Neural cell (in vitro differentiated cells): ENCODE data around the gene IPPK. TPM values are rescaled to one million over a fixed set of nuclear protein-coding genes. Genes with fewer than 3 reads are reported as not detected.

ENCODE experiments used
- H2AFZ ChIP-seq: fragments of 200-600, 300-800 bp; sonication (generic), shearing (Covaris generic); 2 replicates; pipeline ENCODE4 v1.6.0; 2014; ENCODE audit warnings: low read depth, mild to moderate bottlenecking, antibody characterized with exemption, low read length, moderate library complexity
- H3F3A ChIP-seq: fragments of 200-600 bp; shearing (Covaris generic); 2 replicates; pipeline ENCODE4 v1.6.1; 2016; ENCODE audit warnings: mild to moderate bottlenecking, moderate library complexity, mixed read lengths, antibody characterized with exemption, low read length; ENCODE audit not compliant: insufficient read depth, poor library complexity, severe bottlenecking
- H3K27ac ChIP-seq: fragments of 200-600, 300-800 bp; sonication (generic), shearing (Covaris generic); 2 replicates; pipeline ENCODE4 v1.5.1; 2014; ENCODE audit warnings: mild to moderate bottlenecking, low read length, moderate library complexity
- H3K27me3 ChIP-seq: fragments of 300-800, 200-600 bp; sonication (generic), shearing (Covaris generic); 2 replicates; pipeline ENCODE4 v1.6.0; 2014; ENCODE audit warnings: mild to moderate bottlenecking, low read depth, low read length, moderate library complexity; ENCODE audit not compliant: insufficient read depth
- H3K36me3 ChIP-seq: fragments of 300-800, 200-600 bp; sonication (generic), shearing (Covaris generic); 2 replicates; pipeline ENCODE4 v1.5.1; 2014; ENCODE audit warnings: mild to moderate bottlenecking, antibody characterized with exemption, low read length, moderate library complexity; ENCODE audit not compliant: insufficient read depth
- H3K4me2 ChIP-seq: fragments of 300-800, 200-600 bp; sonication (generic), shearing (Covaris generic); 2 replicates; pipeline ENCODE4 v1.6.0; 2014; ENCODE audit warnings: mild to moderate bottlenecking, low read length
- H3K4me3 ChIP-seq: fragments of 300-800, 200-600 bp; sonication (generic), shearing (Covaris generic); 2 replicates; pipeline ENCODE4 v1.5.1; 2014; ENCODE audit warnings: mild to moderate bottlenecking, low read length, moderate library complexity
- H3K79me2 ChIP-seq: fragments of 200-600 bp; shearing (Covaris generic); replicated peaks from 2 replicates; pipeline ENCODE4 v1.6.0; 2014; ENCODE audit warnings: mild to moderate bottlenecking, low read length, moderate library complexity; ENCODE audit not compliant: insufficient read depth
- H3K9ac ChIP-seq: fragments of 300-800, 200-600 bp; sonication (generic), shearing (Covaris generic); 2 replicates; pipeline ENCODE4 v1.6.1; 2016; ENCODE audit warnings: mild to moderate bottlenecking, low read length, mixed read lengths
- H3K9me2 ChIP-seq: fragments of 200-600 bp; shearing (Covaris generic); 2 replicates; pipeline ENCODE4 v1.6.1; 2016; ENCODE audit warnings: mild to moderate bottlenecking, low read length, mixed read lengths; ENCODE audit not compliant: insufficient read depth
- H3K9me3 ChIP-seq: fragments of 200-600, 300-800 bp; sonication (generic), shearing (Covaris generic); 2 replicates; pipeline ENCODE4 v1.6.1; 2016; ENCODE audit warnings: mild to moderate bottlenecking, mixed run types, low read length, moderate library complexity, mixed read lengths
- H4K20me1 ChIP-seq: fragments of 200-600 bp; shearing (Covaris generic); 2 replicates; pipeline ENCODE4 v1.6.1; 2016; ENCODE audit warnings: mild to moderate bottlenecking, mixed run types; ENCODE audit not compliant: insufficient read depth
- EP300 ChIP-seq: fragments of 450-650 bp; conservative IDR thresholded peaks from 2 replicates; pipeline ENCODE4 v1.6.1; 2014; ENCODE audit warnings: antibody characterized with exemption, mild to moderate bottlenecking, moderate library complexity; ENCODE audit not compliant: poor library complexity, severe bottlenecking
- EZH2 ChIP-seq: fragments of 200-600, 300-800 bp; shearing (Covaris generic), sonication (generic); IDR thresholded peaks from 2 replicates; pipeline ENCODE4 v1.6.1; 2014; ENCODE audit warnings: antibody characterized with exemption, low read length, borderline replicate concordance, mild to moderate bottlenecking; ENCODE audit not compliant: insufficient read depth, poor library complexity, severe bottlenecking
- MXI1 ChIP-seq: fragments of 450-650 bp; conservative IDR thresholded peaks from 2 replicates; pipeline ENCODE4 v1.6.1; 2014; ENCODE audit warnings: antibody characterized with exemption, mild to moderate bottlenecking; ENCODE audit not compliant: poor library complexity, severe bottlenecking
- POLR2AphosphoS5 ChIP-seq: IDR thresholded peaks from 2 replicates; pipeline ENCODE4 v1.6.1; 2012
- RAD21 ChIP-seq: fragments of 450-650 bp; conservative IDR thresholded peaks from 2 replicates; pipeline ENCODE4 v1.6.1; 2014; ENCODE audit warnings: antibody characterized with exemption, mild to moderate bottlenecking, moderate library complexity
- SMC3 ChIP-seq: fragments of 450-650 bp; conservative IDR thresholded peaks from 2 replicates; pipeline ENCODE4 v1.6.1; 2014; ENCODE audit warnings: antibody characterized with exemption, mild to moderate bottlenecking, moderate library complexity; ENCODE audit not compliant: poor library complexity
- TAF1 ChIP-seq: IDR thresholded peaks from 2 replicates; pipeline ENCODE4 v1.6.1; 2012; ENCODE audit warnings: low read depth
- polyA plus RNA-seq: library from polyadenylated mRNA; depleted of rRNA; stranded (reverse); fragments of >200 nt; gene quantifications from 2 replicates; pipeline ENCODE4 v1.2.3, GENCODE V29; 2014
- TF ChIP-seq, protein P1 (sequence below): IDR thresholded peaks from 2 replicates; pipeline ENCODE4 v1.6.1; 2012; ENCODE audit warnings: borderline replicate concordance
- TF ChIP-seq, protein P2 (sequence below): fragments of 450-650 bp; IDR thresholded peaks from 2 replicates; pipeline ENCODE4 v1.5.1; 2014; ENCODE audit warnings: antibody characterized with exemption, mild to moderate bottlenecking, moderate library complexity; ENCODE audit not compliant: poor library complexity, severe bottlenecking

The IPPK gene
- polyA plus RNA-seq, 1 donor from 2014 or later = 34.3 TPM

DNA sequence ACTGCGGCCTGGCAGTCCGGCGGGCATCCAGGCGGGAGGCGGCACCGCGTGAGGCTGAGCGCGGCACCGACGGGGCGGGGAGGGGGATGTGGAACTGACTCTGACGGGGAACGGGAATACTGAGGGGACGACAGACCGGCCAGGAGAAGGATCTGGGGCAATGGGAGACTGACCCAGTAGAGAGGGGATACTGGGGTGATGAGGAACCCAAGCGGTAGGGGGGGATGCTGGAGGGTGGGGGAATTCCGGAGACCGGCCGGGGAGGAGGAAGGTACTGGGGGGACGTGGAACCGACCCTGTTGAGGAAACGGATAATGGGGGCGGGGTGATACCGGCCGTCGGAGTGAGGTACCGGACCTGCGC lies 423 bp downstream of the IPPK start (continued):
- TF ChIP-seq SMC3 (no peak), TAF1 (no peak), POLR2AphosphoS5 (no peak)

DNA sequence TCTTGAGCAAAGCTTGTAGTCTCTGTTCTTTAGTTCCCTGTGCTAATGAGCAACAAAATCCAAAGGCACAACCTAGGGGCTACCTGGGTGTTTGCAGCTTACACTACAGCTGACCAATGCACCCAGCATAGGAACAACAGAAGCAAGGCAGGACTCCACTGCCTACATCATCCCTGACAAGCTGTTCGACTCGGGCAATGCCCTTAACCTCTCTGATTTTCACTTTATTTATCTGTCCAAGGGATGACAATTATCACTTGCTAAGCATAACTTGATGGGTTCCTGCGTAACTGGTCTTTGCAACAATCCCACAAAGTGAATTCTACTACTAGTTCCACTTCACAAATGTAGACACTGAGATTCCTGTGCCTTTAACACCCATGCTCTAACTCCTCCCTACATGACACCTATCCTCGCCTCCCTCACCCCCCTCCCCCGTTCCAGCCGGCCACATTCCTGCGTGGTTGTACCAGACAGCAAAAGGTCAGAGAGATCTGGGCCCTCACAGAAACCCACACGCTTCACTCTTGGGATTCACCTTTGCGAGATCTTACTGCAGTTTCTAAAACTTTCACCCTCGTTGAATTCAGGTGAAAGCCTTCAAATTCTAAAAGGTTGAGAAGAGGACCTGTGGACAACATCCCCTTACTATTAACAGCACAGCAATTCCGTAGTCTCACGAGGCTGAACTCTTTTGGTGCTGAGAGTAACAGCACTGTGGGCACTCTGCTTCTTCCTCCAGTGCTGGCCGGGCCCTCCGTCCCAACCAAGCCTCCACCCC lies 995 bp downstream of the IPPK start:
- no peaks in the 10 kb centered on the region for H3F3A ChIP-seq
- H3K79me2 ChIP-seq = peaks cover 26% of the 10 kb centered on the region
- H3K4me2 ChIP-seq = peak overlapping the region; percentile 79
- H3K9ac ChIP-seq = peak overlapping the region; percentile 86
- H4K20me1 ChIP-seq = no peaks in the 10 kb centered on the region
- H2AFZ ChIP-seq = peak overlapping the region; percentile 73
- H3K9me2 ChIP-seq = no peaks in the 10 kb centered on the region
- H3K27me3 ChIP-seq = no peaks in the 10 kb centered on the region
- H3K9me3 ChIP-seq = no peaks in the 10 kb centered on the region
- TF ChIP-seq EP300 (no peak), POLR2AphosphoS5 (no peak), TAF1 (no peak), SMC3 (no peak), MXI1 (no peak), RAD21 (no peak), EZH2 (no peak)
- TF ChIP-seq, protein P1, sequence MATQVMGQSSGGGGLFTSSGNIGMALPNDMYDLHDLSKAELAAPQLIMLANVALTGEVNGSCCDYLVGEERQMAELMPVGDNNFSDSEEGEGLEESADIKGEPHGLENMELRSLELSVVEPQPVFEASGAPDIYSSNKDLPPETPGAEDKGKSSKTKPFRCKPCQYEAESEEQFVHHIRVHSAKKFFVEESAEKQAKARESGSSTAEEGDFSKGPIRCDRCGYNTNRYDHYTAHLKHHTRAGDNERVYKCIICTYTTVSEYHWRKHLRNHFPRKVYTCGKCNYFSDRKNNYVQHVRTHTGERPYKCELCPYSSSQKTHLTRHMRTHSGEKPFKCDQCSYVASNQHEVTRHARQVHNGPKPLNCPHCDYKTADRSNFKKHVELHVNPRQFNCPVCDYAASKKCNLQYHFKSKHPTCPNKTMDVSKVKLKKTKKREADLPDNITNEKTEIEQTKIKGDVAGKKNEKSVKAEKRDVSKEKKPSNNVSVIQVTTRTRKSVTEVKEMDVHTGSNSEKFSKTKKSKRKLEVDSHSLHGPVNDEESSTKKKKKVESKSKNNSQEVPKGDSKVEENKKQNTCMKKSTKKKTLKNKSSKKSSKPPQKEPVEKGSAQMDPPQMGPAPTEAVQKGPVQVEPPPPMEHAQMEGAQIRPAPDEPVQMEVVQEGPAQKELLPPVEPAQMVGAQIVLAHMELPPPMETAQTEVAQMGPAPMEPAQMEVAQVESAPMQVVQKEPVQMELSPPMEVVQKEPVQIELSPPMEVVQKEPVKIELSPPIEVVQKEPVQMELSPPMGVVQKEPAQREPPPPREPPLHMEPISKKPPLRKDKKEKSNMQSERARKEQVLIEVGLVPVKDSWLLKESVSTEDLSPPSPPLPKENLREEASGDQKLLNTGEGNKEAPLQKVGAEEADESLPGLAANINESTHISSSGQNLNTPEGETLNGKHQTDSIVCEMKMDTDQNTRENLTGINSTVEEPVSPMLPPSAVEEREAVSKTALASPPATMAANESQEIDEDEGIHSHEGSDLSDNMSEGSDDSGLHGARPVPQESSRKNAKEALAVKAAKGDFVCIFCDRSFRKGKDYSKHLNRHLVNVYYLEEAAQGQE = no peak
- TF ChIP-seq, protein P2, sequence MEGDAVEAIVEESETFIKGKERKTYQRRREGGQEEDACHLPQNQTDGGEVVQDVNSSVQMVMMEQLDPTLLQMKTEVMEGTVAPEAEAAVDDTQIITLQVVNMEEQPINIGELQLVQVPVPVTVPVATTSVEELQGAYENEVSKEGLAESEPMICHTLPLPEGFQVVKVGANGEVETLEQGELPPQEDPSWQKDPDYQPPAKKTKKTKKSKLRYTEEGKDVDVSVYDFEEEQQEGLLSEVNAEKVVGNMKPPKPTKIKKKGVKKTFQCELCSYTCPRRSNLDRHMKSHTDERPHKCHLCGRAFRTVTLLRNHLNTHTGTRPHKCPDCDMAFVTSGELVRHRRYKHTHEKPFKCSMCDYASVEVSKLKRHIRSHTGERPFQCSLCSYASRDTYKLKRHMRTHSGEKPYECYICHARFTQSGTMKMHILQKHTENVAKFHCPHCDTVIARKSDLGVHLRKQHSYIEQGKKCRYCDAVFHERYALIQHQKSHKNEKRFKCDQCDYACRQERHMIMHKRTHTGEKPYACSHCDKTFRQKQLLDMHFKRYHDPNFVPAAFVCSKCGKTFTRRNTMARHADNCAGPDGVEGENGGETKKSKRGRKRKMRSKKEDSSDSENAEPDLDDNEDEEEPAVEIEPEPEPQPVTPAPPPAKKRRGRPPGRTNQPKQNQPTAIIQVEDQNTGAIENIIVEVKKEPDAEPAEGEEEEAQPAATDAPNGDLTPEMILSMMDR = no peak
- H3K36me3 ChIP-seq = no peaks in the 10 kb centered on the region
- H3K27ac ChIP-seq = peak overlapping the region; percentile 65
- H3K4me3 ChIP-seq = peak overlapping the region; percentile 99

- no peak overlapping the region for H2AFZ ChIP-seq
- H3K4me3 ChIP-seq = no peak overlapping the region
- H4K20me1 ChIP-seq = no peaks in the 10 kb centered on the region
- no peaks in the 10 kb centered on the region for H3F3A ChIP-seq
- no peak overlapping the region for H3K27ac ChIP-seq
- H3K79me2 ChIP-seq = peaks cover 26% of the 10 kb centered on the region
- no peak for TF ChIP-seq POLR2AphosphoS5
- TF ChIP-seq EZH2 = no peak
- TF ChIP-seq RAD21 = no peak
- TF ChIP-seq, protein P1 = no peak
- TF ChIP-seq EP300 = no peak
- no peak for TF ChIP-seq SMC3
- TF ChIP-seq TAF1 = no peak
- TF ChIP-seq MXI1 = no peak
- TF ChIP-seq, protein P2 = no peak
- H3K9ac ChIP-seq = no peak overlapping the region
- H3K9me3 ChIP-seq = no peaks in the 10 kb centered on the region
- no peaks in the 10 kb centered on the region for H3K36me3 ChIP-seq
- H3K27me3 ChIP-seq = no peaks in the 10 kb centered on the region
- no peaks in the 10 kb centered on the region for H3K9me2 ChIP-seq
- no peak overlapping the region for H3K4me2 ChIP-seq
Measured at GRCh38 chr9:92666912-92667532, 2.9 kb downstream of the IPPK start.
